SH-SY5Y (cell line): Measurements from ENCODE around the gene THSD4.

Source experiments
- GATA2 ChIP-seq: IDR thresholded peaks from 2 replicates; pipeline ENCODE4 v1.6.1; 2011; ENCODE audit warnings: mild to moderate bottlenecking, low read depth, low read length
- GATA3 ChIP-seq: IDR thresholded peaks from 2 replicates; pipeline ENCODE4 v1.6.1; 2011; ENCODE audit warnings: low read depth, mild to moderate bottlenecking, low read length, moderate library complexity

- TF ChIP-seq GATA3 (no peak), GATA2 (no peak)
These were observed 213.8 kb downstream of the THSD4 start for GRCh38 chr15:71329041-71329440.
